ENCODE data around the gene AQP6.

AQP6 gene

DNA sequence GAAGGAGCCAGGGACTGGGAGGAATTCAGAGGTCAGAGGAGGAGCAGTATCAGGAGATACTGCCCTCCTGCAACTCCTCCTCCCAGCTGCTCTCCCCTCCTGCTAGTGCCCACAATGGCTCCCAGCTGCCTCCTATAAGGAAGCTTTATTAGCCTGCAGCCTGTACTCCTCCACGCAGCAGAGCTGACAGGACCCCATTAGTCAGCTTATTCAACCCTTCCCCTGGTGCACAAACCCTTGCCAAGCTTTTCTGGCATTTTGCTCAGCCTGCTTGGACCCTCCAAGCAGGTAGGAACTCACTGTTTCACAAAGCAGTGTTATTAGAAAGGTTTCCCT, 29.2 kb upstream of the AQP6 start:
- no peak for DNase-seq

DNA sequence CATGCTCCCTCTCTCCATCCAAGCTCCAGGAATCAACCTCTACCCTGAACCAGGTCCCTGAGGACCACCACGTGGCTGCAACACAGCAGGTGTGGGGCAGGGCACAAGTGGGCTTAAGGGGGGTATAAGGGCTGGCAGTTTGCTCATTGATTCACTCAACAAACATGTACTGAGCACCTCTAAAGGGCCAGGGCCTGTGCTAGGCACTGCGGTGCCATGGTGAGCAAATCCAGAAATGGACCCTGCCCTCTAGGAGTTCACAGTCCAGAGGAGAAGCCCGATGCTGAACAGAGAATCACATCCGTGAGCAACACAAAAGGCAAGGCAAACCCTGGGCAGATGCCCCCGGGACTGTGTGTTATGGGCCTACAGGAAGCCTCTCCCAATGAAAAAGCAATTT, 28.7 kb upstream of the AQP6 start:
- no peak for DNase-seq

DNA sequence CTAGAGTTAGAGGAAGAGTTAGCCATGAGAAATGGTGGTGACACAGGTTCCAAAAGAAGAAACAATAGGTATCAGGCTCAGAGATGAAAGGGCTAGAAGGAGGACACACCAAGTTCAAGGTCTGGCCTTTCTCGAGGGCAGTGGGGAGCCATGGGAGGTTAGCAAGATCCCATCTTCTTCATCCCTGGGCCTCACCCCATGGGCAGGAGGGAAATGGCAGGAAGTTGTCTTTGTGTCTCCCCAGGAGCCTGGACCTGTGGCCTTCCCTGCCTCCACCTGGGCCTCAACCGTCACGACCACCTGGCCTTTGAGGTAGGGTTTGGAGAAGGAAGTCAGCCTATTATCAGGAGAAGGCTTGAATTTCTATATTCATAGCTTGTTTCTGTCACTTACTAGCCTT, 28.0 kb upstream of the AQP6 start:
- no peak for DNase-seq

GRCh38 chr12:49945394-49946080, 27.2 kb upstream of the AQP6 start:
- DNase-seq: peak; percentile 80

DNA sequence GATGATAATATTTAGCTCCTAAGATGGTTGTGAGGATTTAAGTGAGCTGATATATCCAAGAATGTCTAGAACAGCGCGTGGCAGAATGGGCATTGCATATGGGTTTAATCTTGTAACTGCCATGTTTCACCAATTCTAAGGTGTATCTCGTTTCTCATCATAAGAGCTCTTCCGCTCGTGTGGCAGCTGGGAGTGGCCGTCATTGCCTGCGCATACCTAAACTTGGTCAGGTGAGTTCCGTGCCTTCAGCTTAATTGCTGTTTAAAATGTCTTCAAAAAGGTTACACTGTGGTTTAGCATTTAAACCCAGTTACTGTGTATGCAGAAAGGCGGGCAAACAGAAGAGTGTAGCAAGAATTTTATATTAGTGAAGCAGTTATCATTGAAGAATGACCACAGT, 26.7 kb upstream of the AQP6 start:
- peak; percentile 13 for DNase-seq

DNA sequence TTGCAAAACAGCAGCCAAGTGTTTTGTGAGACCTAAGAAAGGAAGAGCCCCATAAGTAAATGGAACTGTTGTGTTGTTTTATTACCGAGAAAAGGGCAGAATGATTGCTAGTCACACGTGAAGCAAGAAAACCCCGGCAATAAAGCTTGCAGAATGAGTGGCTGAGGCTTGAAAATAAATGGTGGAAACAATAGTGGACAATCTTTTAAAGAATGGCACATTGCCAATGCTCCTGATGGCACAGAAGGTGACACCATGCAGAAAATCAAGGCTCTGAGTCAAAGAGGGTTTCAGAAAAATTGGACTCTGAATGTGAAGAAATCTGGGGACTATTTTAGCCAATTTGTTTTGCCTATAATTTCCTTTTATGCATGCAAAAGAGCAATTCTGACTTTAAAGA, 26.2 kb upstream of the AQP6 start:
- no peak for DNase-seq

- no peak for DNase-seq
Observed at GRCh38 chr12:49947593-49948226, 25.0 kb upstream of the AQP6 start.

GRCh38 chr12:49948866-49949845, 23.6 kb upstream of the AQP6 start:
- no peak for DNase-seq

- DNase-seq: no peak
Observed at GRCh38 chr12:49949866-49950265, 22.9 kb upstream of the AQP6 start.

DNA sequence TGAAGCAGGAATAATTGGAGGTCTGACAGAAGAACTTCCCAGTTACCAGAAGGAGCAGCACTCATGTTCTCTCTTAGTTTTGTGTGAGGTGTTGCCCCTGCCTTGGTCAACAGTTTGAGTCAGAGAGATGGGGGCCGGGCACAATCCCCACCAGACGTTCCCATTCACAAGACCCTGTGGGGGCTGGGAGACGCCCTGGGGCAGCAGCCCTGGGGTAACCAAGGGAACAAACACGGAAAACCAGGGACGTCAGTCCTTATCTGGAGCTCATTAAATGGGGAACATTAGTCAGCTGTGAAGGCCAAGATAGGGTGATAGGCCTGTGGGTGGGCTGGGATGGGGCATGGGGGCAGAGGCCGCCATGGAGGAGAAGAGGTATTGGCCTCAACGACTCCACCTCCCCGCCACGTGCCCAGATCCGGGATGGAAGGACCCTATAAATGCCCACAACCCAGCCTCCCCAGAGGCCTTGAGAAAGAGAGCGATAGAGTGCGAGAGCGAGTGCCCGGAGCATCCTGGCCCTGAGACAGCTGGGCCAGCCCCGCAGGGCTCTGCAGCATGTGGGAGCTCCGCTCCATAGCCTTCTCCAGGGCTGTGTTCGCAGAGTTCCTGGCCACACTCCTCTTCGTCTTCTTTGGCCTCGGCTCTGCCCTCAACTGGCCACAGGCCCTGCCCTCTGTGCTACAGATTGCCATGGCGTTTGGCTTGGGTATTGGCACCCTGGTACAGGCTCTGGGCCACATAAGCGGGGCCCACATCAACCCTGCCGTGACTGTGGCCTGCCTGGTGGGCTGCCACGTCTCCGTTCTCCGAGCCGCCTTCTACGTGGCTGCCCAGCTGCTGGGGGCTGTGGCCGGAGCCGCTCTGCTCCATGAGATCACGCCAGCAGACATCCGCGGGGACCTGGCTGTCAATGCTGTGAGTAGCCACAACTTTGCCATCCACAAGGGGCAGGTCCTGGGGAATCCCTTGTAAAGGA, 22.2 kb upstream of the AQP6 start, which contains the start of gene AQP2:
Gene AQP2, plus strand, starts transcription at position 465 of the 979 bp plus-strand sequence. Its CDS starts 94 bp downstream, at position 559.
- DNase-seq: no peak

DNA sequence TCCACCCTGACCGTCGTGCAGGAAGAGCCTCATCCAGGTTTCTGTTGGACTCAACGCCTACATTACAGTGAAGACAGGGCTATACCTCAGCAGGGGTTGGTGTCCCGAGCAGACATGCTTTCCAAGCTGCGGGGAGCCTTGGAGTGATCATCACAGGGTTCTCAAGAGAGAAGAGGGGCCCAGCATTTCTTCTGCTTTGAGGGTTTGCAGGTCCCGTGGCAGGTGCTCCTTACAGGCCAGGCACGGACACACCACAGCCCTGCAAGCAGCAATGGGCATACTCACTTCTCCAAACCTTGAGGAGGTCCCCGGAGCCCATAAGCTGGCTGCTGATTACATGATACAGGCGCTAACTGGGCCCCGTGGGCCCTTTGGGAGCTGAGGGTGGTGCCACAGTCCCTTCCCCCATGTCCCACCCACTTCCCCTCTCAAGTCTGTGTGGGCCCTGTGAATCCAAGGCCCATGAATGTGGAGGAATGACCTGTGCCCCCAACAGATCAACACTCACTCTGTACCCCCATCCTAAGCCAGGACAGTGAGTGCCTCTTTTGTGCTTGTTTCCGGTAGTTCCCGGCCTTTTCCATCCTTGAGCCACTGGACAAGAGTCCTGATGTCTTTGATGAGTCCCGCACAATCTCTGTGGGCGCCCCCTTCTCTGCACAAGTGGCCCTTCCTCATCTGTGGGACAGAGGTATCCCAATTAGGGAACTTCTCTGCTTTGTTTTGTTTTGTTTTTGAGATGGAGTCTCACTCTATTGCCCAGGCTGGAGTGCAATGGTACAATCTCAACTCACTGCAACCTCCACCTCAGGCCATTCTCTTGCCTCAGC, 21.1 kb upstream of the AQP6 start:
- DNase-seq: no peak

DNA sequence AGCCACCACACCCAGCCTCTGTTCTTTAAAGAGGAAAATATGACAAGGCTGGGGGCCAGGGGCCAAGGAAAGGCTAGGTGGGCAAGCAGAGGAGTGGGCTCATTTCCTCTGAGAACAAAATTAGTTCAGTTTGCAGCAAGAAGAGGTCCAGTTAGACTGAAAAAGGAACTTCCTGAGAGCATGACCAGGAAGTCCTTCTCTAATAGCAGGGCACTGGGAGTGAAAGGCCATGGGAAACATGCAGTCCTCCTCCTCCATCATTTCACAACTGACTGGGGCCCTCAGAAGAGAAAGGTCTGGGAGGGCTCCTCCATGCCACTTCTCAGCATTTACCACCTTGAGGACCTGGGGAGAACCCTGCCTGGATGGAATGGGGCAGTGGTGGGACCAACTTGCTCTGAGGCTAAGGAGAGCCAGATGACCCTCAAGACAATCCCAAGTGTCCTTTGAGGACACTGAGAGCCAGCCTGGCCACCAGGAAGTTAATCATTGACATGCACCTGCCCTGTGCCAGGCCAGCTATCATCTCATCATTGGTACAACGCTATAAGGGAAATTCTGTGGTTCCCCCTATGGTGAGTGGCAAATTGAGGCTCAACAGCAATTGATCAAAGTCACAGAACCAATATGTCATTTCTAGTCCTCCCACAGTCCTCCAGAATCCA, 20.2 kb upstream of the AQP6 start:
- no peak for DNase-seq

DNA sequence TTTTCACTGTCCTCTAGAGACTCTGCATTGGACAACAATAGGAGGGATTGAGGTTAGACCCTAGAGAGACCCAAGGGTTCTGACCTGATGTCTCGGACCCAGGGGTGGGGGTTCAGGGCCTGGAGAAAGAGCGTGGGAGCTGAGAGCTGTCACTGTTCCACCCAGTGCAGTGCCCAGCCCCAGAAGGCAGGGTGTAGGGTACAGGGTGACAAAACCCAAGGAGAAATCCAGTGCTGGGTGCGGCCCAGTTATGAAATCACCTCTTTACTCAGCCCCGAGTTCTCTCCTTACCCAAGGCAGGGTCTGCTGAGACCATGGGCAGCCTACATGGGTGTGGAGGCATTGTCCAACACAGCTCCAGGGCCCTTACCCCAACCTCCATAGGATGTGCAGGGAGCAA, 19.6 kb upstream of the AQP6 start:
- no peak for DNase-seq

- DNase-seq: no peak
Observed at GRCh38 chr12:49953961-49954846, 18.5 kb upstream of the AQP6 start.

DNA sequence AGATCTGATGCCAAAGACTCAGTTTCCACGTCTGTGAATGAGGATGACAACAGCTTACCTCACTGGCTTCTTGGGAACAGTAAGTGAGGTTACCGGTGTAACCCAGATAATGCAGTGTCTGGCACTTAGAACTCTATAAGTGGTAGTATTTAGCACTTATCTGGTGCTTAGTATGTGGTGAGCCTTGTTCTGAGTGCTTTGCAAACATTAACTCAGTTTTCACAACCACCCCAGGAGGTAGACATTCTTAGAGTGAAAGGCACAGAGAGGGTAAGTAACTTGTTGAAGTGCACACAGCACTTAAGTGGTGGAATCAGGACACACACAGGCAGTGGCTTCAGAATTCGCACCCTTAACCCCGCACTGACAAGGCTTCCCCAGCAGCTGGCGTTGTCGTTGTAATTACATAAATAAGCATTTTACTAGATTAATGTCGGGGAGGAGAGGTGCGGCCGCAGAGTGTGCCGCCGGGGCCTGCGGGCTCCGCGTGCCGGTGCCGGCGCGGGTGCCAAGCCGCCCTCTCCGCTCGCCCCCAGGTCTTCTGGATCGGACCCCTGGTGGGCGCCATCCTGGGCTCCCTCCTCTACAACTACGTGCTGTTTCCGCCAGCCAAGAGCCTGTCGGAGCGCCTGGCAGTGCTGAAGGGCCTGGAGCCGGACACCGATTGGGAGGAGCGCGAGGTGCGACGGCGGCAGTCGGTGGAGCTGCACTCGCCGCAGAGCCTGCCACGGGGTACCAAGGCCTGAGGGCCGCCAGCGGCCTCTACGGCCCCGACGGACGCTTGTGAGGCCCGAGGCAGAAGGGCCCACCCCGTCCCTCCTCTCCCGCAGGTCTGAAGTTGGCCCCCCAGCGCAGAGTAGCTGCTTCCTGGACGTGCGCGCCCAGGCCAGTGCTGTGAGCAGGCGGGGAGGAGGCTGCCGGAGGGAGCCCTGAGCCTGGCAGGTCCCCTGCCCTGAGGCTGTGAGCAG, 17.6 kb upstream of the AQP6 start:
- DNase-seq: no peak

GRCh38 chr12:49955899-49956662, 16.7 kb upstream of the AQP6 start:
- no peak for DNase-seq

GRCh38 chr12:49956663-49957569, 15.8 kb upstream of the AQP6 start:
- no peak for DNase-seq

All from CD4-positive, alpha-beta T cell treated with Interleukin-21 for 1 hour (primary cell).